Panc1 (cell line): ENCODE data around the gene PRR5L.

Source experiments
- REST ChIP-seq, 2 experiments: IDR thresholded peaks; 2 replicates each; pipeline ENCODE4 v1.6.1; 2011 to 2012; ENCODE audit warnings: low read depth in 2 of 2, control low read depth in 1 of 2, low read length in 1 of 2, mild to moderate bottlenecking in 1 of 2, moderate library complexity in 1 of 2; ENCODE audit not compliant: insufficient read depth in 1 of 2
- SIN3A ChIP-seq: IDR thresholded peaks from 2 replicates; pipeline ENCODE4 v1.6.1; 2012; ENCODE audit warnings: low read depth, mild to moderate bottlenecking, low read length, moderate library complexity, borderline replicate concordance; ENCODE audit not compliant: insufficient read depth
- TCF7L2 ChIP-seq: IDR thresholded peaks from 2 replicates; pipeline ENCODE4 v1.6.1; 2011; ENCODE audit warnings: mild to moderate bottlenecking, low read depth, low read length, inconsistent platforms
- TF ChIP-seq, protein P1 (sequence below): fragments of 450-650 bp; IDR thresholded peaks from 2 replicates; pipeline ENCODE4 v1.5.1; 2017; ENCODE audit warnings: mild to moderate bottlenecking

- TF ChIP-seq SIN3A: no peak
- TF ChIP-seq, protein P1, sequence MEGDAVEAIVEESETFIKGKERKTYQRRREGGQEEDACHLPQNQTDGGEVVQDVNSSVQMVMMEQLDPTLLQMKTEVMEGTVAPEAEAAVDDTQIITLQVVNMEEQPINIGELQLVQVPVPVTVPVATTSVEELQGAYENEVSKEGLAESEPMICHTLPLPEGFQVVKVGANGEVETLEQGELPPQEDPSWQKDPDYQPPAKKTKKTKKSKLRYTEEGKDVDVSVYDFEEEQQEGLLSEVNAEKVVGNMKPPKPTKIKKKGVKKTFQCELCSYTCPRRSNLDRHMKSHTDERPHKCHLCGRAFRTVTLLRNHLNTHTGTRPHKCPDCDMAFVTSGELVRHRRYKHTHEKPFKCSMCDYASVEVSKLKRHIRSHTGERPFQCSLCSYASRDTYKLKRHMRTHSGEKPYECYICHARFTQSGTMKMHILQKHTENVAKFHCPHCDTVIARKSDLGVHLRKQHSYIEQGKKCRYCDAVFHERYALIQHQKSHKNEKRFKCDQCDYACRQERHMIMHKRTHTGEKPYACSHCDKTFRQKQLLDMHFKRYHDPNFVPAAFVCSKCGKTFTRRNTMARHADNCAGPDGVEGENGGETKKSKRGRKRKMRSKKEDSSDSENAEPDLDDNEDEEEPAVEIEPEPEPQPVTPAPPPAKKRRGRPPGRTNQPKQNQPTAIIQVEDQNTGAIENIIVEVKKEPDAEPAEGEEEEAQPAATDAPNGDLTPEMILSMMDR: no peak
- no peak for TF ChIP-seq TCF7L2
- TF ChIP-seq REST (IDR thresholded peaks at IDR 0.05; ENCODE audit: insufficient read depth in 1 of 2, low read depth in 2 of 2, low read length in 1 of 2): no peak
Measured at GRCh38 chr11:36480833-36481232, 184.7 kb downstream of the PRR5L start.
